Panc1 (cell line): ENCODE measurements around the gene USP38. TPM values are rescaled to one million over a fixed set of nuclear protein-coding genes. Genes with fewer than 3 reads are reported as not detected.

ENCODE experiments used
- ATAC-seq: fragments of 200-7000 bp; cut with Tn5 transposase; 2 replicates; pipeline ENCODE4 v1.9.1; 2020; ENCODE audit warnings: mild to moderate bottlenecking, moderate library complexity
- BruUV-seq: library from RNA; stranded (reverse); fragments of 400-500 nt; replicated peaks from 2 replicates; lab custom pipeline; 2021; lab: Mats Ljungman, UMichigan
- CTCF ChIA-PET: fragments of 300-600 bp; sonication (Branson Sonifier 250); formaldehyde crosslinking; loops from one replicate; lab custom pipeline; 2022; ENCODE audit warnings: antibody characterized with exemption; lab: Charles Lee
- POLR2A ChIA-PET: fragments of 300-600 bp; sonication (Branson Sonifier 250); formaldehyde crosslinking; loops from one replicate; lab custom pipeline; 2022; ENCODE audit warnings: antibody characterized with exemption; lab: Charles Lee
- DNase-seq: peaks from one replicate; pipeline ENCODE4 v3.0.0-alpha.2; 2010; ENCODE audit warnings: low read depth, low spot score
- H3K27ac ChIP-seq: 2 replicates; pipeline ENCODE4 v1.5.1; 2011; ENCODE audit warnings: mild to moderate bottlenecking, low read length, inconsistent platforms
- H3K27me3 ChIP-seq: fragments of 200-500 bp; sonication (Bioruptor generic); 2 replicates; pipeline ENCODE4 v1.6.0; 2014; ENCODE audit warnings: low read length, inconsistent platforms; ENCODE audit not compliant: control insufficient read depth, insufficient read depth
- H3K36me3 ChIP-seq: fragments of 200-500 bp; sonication (Bioruptor generic); 2 replicates; pipeline ENCODE4 v1.5.1; 2014; ENCODE audit warnings: inconsistent platforms, mild to moderate bottlenecking, low read length, moderate library complexity; ENCODE audit not compliant: control insufficient read depth, insufficient read depth
- H3K4me1 ChIP-seq: 2 replicates; pipeline ENCODE4 v1.5.1; 2011; ENCODE audit warnings: inconsistent platforms, mild to moderate bottlenecking, low read length, moderate library complexity; ENCODE audit not compliant: control insufficient read depth, insufficient read depth
- H3K4me3 ChIP-seq, 2 experiments: 2 replicates each; pipeline ENCODE4 v1.5.1; 2011 to 2012; ENCODE audit warnings: low read depth in 2 of 2, low read length in 2 of 2, mild to moderate bottlenecking in 2 of 2, inconsistent platforms in 1 of 2, moderate library complexity in 1 of 2
- H3K9me3 ChIP-seq: fragments of 200-500 bp; sonication (Bioruptor generic); 2 replicates; pipeline ENCODE4 v1.5.1; 2014; ENCODE audit warnings: low read depth, mild to moderate bottlenecking, inconsistent platforms, low read length, moderate library complexity; ENCODE audit not compliant: control insufficient read depth, insufficient read depth
- CTCF ChIP-seq: fragments of 450-650 bp; IDR thresholded peaks from 2 replicates; pipeline ENCODE4 v1.5.1; 2017; ENCODE audit warnings: mild to moderate bottlenecking
- POLR2AphosphoS5 ChIP-seq: IDR thresholded peaks from 2 replicates; pipeline ENCODE4 v1.6.1; 2012; ENCODE audit warnings: mild to moderate bottlenecking, low read depth, low read length, moderate library complexity
- REST ChIP-seq, 2 experiments: IDR thresholded peaks; 2 replicates each; pipeline ENCODE4 v1.6.1; 2011 to 2012; ENCODE audit warnings: low read depth in 2 of 2, control low read depth in 1 of 2, low read length in 1 of 2, mild to moderate bottlenecking in 1 of 2, moderate library complexity in 1 of 2; ENCODE audit not compliant: insufficient read depth in 1 of 2
- SIN3A ChIP-seq: IDR thresholded peaks from 2 replicates; pipeline ENCODE4 v1.6.1; 2012; ENCODE audit warnings: low read depth, mild to moderate bottlenecking, low read length, moderate library complexity, borderline replicate concordance; ENCODE audit not compliant: insufficient read depth
- TCF7L2 ChIP-seq: IDR thresholded peaks from 2 replicates; pipeline ENCODE4 v1.6.1; 2011; ENCODE audit warnings: mild to moderate bottlenecking, low read depth, low read length, inconsistent platforms
- in situ Hi-C: cut with HindIII; loops from 2 replicates; pipeline ENCODE4 v1.10.0; 2016; ENCODE audit warnings: low sequenced_read_pairs, low pct_unique_long_range_greater_than_20kb
- intact Hi-C: fragments of 100-400 bp; cut with micrococcal nuclease; formaldehyde crosslinking; loops from one replicate; pipeline ENCODE4 v1.10.0; 2022; ENCODE audit not compliant: unreplicated experiment
- total RNA-seq: library from RNA; stranded (reverse); gene quantifications from one replicate; pipeline ENCODE4 v1.2.1, GENCODE V29; 2021; ENCODE audit not compliant: unreplicated experiment

USP38 gene
- total RNA-seq, 1 experiment from 2014 or later = 11.7 TPM

GRCh38 chr4:143246977-143247376 is 62.3 kb downstream of the USP38 start:
- no peak for ATAC-seq
- POLR2A ChIA-PET = no interaction called here
- Histone ChIP-seq H3K27ac (no peak overlapping the region), H3K4me3 (no peak overlapping the region), H3K36me3 (no peaks in the 10 kb centered on the region), H3K9me3 (no peaks in the 10 kb centered on the region), H3K4me1 (no peaks in the 10 kb centered on the region), H3K27me3 (no peaks in the 10 kb centered on the region)
- BruUV-seq = no TSS peak
- no peak for DNase-seq
- TF ChIP-seq CTCF = no peak
- intact Hi-C loops (no loop called here), in situ Hi-C loops (no loop called here)
- CTCF ChIA-PET = no interaction called here

DNA sequence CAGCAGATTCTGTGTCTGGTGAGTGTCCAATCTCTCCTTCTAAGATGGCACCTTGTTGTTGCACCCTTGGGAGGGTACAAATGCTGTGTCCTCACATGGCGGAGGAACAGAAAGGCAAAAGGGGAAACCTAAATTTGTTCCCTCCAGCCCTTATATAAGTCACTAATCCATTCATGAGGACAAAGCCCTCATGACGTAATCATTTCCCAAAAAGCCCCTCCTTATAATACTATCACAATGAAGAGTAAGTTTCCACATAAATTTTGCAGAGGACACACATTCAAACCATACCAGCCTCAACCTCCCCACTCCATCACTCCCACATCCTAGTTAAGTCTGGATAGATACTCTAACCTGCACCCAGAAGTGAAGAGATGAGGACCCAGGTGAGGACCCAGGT is 63.1 kb downstream of the USP38 start:
- Histone ChIP-seq H3K36me3 (no peaks in the 10 kb centered on the region), H3K27ac (no peak overlapping the region), H3K4me1 (no peaks in the 10 kb centered on the region), H3K9me3 (no peaks in the 10 kb centered on the region), H3K27me3 (no peaks in the 10 kb centered on the region), H3K4me3 (no peak overlapping the region)
- ATAC-seq = no peak
- POLR2A ChIA-PET = no interaction called here
- TF ChIP-seq POLR2AphosphoS5 = no peak
- no peak for TF ChIP-seq REST (IDR thresholded peaks at IDR 0.05; ENCODE audit: insufficient read depth in 1 of 2, low read depth in 2 of 2, low read length in 1 of 2)
- TF ChIP-seq TCF7L2 = no peak
- no peak for TF ChIP-seq SIN3A
- TF ChIP-seq CTCF = no peak
- CTCF ChIA-PET = no interaction called here
- in situ Hi-C loops = no loop called here
- intact Hi-C loops = no loop called here
- DNase-seq = no peak
- no TSS peak for BruUV-seq

GRCh38 chr4:143248827-143249226 is 64.1 kb downstream of the USP38 start:
- DNase-seq (no peak), ATAC-seq (no peak)
- Histone ChIP-seq H3K4me3 (no peak overlapping the region), H3K27me3 (no peaks in the 10 kb centered on the region), H3K9me3 (no peaks in the 10 kb centered on the region), H3K36me3 (no peaks in the 10 kb centered on the region), H3K27ac (no peak overlapping the region), H3K4me1 (no peaks in the 10 kb centered on the region)
- CTCF ChIA-PET = no interaction called here
- intact Hi-C loops (no loop called here), in situ Hi-C loops (no loop called here)
- POLR2A ChIA-PET = no interaction called here
- BruUV-seq = no TSS peak
- no peak for TF ChIP-seq CTCF
- TF ChIP-seq SIN3A = no peak
- no peak for TF ChIP-seq TCF7L2
- no peak for TF ChIP-seq REST (IDR thresholded peaks at IDR 0.05; ENCODE audit: insufficient read depth in 1 of 2, low read depth in 2 of 2, low read length in 1 of 2)
- TF ChIP-seq POLR2AphosphoS5 = no peak
